CD1c-positive myeloid dendritic cell (primary cell): ENCODE measurements around the gene PTPRH.

Source experiments
- DNase-seq: peaks from one replicate; pipeline ENCODE4 v3.0.0-alpha.2; 2016; ENCODE audit errors: extremely low spot score

Gene PTPRH

GRCh38 chr19:55132453-55133129, 76.7 kb downstream of the PTPRH start:
- DNase-seq = no peak

DNA sequence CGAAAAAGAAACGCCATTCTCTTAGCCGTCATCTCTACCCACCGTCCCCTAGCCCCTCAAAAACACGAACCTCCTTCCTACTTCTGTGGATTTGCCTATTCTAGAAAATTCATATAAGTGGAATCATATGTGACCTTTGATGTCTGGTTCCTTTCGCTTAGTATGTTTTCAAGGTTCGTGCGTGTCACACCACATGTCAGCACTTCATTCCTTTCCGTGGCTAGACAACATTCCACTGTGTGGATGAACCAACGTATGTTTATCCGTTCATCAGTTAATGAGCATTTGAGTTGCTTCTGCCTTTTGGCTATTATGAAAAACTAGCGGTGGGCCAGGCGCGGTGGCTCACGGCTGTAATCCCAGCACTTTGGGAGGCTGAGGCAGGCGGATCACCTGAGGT, 77.9 kb downstream of the PTPRH start:
- DNase-seq = no peak
